Suprapubic skin (tissue), 4 donors: ENCODE data around the gene SPACA6. TPM values are rescaled to one million over a fixed set of nuclear protein-coding genes. Genes with fewer than 3 reads are reported as not detected.

Source experiments
- DNase-seq, 2 donors: peaks; one replicate each; pipeline ENCODE4 v3.0.0-alpha.2; 2019; ENCODE audit warnings: low spot score in 2 of 2
- H3K27ac ChIP-seq: fragments of 200-600 bp; sonication (generic); one replicate; pipeline ENCODE4 v1.5.1; 2019
- H3K27me3 ChIP-seq: fragments of 200-600 bp; sonication (generic); one replicate; pipeline ENCODE4 v1.5.1; 2019
- H3K36me3 ChIP-seq: fragments of 200-600 bp; sonication (generic); one replicate; pipeline ENCODE4 v1.5.1; 2019
- H3K4me1 ChIP-seq: fragments of 200-600 bp; sonication (generic); one replicate; pipeline ENCODE4 v1.5.1; 2019
- H3K4me3 ChIP-seq: fragments of 200-600 bp; sonication (generic); one replicate; pipeline ENCODE4 v1.5.1; 2019; ENCODE audit warnings: mild to moderate bottlenecking
- H3K9me3 ChIP-seq: fragments of 200-600 bp; sonication (generic); one replicate; pipeline ENCODE4 v1.5.1; 2019
- EP300 ChIP-seq: sonication (generic); formaldehyde crosslinking; IDR thresholded peaks from one replicate; pipeline ENCODE4 v1.6.1; 2017; ENCODE audit warnings: antibody characterized with exemption
- POLR2A ChIP-seq, 2 donors: fragments of 450-650 bp; IDR thresholded peaks; one replicate each; pipeline ENCODE4 v1.6.1; 2017; ENCODE audit warnings: antibody characterized with exemption in 2 of 2, mild to moderate bottlenecking in 2 of 2, moderate library complexity in 2 of 2
- POLR2AphosphoS5 ChIP-seq, 3 donors: sonication (generic); formaldehyde crosslinking; IDR thresholded peaks; one replicate each; pipeline ENCODE4 v1.6.1; 2017; ENCODE audit warnings: antibody characterized with exemption in 3 of 3
- WGBS: methylation state at CpG from one replicate; pipeline ENCODE4 v1.1.5; 2018; 5-methylcytosine and 5-hydroxymethylcytosine counted together
- total RNA-seq, 4 donors: library from RNA; depleted of rRNA; stranded (reverse); fragments of >200 nt; gene quantifications; one replicate each; pipeline ENCODE4 v1.1.0, GENCODE V29; 2016
- TF ChIP-seq, protein P1 (sequence below), 2 donors: fragments of 200-600 bp in 1 of 2; fragments of 450-650 bp in 1 of 2; sonication (generic) in 1 of 2; IDR thresholded peaks; one replicate each; pipeline ENCODE4 v1.5.1; 2016 to 2019; ENCODE audit warnings: antibody characterized with exemption in 2 of 2, mild to moderate bottlenecking in 1 of 2, moderate library complexity in 1 of 2

Gene SPACA6
- total RNA-seq, 4 donors from 2014 or later: 3.1 to 23.2 (median 7.8) TPM

DNA sequence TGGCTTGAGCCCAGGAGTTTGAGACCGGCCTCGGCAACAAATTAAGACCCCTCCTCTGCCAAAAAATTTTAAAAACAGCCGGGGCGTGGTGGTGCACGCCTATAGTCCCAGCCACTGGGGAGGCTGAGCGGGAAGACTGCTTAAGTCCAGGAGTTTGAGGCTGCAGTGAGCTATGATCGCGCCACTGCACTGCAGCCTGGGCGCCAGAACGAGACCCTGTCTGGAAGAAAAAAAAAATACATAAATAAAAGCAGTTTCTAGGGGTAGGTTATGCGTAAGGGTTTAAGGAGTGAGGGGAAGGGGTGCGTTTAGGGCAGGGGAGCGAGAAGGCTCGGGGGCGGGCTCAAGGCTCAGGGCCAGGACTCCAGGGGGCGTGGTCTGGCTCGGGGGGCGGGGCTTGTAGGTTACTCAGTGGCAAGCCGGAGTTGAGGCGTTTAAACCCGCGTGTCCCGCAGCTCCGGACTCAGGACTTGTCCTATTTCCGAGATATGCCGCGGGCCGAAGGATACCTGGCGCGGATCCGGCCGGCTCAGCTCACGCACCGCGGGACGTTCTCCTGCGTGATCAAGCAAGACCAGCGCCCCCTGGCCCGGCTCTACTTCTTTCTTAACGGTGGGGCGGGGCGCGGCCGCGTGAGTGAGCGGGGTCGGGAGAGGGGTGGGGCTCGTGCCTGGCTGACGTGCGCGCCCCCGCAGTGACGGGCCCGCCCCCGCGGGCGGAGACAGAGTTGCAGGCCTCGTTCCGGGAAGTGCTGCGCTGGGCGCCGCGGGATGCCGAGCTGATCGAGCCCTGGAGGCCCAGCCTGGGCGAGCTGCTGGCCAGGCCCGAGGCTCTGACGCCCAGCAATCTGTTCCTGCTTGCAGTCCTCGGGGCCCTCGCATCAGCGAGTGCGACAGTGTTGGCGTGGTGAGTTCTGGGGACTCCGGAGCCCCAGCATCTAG lies 10.7 kb downstream of the SPACA6 start:
- no peaks in the 10 kb centered on the region for H3K9me3 ChIP-seq
- no peaks in the 10 kb centered on the region for H3K27me3 ChIP-seq
- H3K36me3 ChIP-seq: peaks cover 15% of the 10 kb centered on the region
- peaks cover 42% of the 10 kb centered on the region for H3K4me1 ChIP-seq
- under 1% methylated on average over 40 of the region's 74 CpGs for WGBS
- H3K27ac ChIP-seq: peak overlapping the region; percentile 86
- DNase-seq: peak; percentile 99
- TF ChIP-seq, protein P1, sequence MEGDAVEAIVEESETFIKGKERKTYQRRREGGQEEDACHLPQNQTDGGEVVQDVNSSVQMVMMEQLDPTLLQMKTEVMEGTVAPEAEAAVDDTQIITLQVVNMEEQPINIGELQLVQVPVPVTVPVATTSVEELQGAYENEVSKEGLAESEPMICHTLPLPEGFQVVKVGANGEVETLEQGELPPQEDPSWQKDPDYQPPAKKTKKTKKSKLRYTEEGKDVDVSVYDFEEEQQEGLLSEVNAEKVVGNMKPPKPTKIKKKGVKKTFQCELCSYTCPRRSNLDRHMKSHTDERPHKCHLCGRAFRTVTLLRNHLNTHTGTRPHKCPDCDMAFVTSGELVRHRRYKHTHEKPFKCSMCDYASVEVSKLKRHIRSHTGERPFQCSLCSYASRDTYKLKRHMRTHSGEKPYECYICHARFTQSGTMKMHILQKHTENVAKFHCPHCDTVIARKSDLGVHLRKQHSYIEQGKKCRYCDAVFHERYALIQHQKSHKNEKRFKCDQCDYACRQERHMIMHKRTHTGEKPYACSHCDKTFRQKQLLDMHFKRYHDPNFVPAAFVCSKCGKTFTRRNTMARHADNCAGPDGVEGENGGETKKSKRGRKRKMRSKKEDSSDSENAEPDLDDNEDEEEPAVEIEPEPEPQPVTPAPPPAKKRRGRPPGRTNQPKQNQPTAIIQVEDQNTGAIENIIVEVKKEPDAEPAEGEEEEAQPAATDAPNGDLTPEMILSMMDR (IDR thresholded peaks at IDR 0.05): peak in 1 of 2 donors; percentile 44
- TF ChIP-seq POLR2A (IDR thresholded peaks at IDR 0.05) (peak in 1 of 2 donors; percentile 76), POLR2AphosphoS5 (IDR thresholded peaks at IDR 0.05) (peak; percentile 71 to 90 (median 74)), EP300 (no peak)
- peak overlapping the region; percentile 66 for H3K4me3 ChIP-seq

GRCh38 chr19:51704626-51705025 lies 11.5 kb downstream of the SPACA6 start:
- WGBS: 43% methylated on average over 3 of the region's 4 CpGs
- H3K4me3 ChIP-seq: peak overlapping the region; percentile 66
- peak in 1 of 2 donors; percentile 78 for DNase-seq
- H3K27ac ChIP-seq: peak overlapping the region; percentile 86
- TF ChIP-seq, protein P1 (IDR thresholded peaks at IDR 0.05): no peak
- no peak for TF ChIP-seq POLR2A (IDR thresholded peaks at IDR 0.05)
- TF ChIP-seq POLR2AphosphoS5 (IDR thresholded peaks at IDR 0.05): no peak
- TF ChIP-seq EP300: no peak
- no peaks in the 10 kb centered on the region for H3K27me3 ChIP-seq
- no peaks in the 10 kb centered on the region for H3K9me3 ChIP-seq
- H3K36me3 ChIP-seq: peaks cover 10% of the 10 kb centered on the region
- peaks cover 42% of the 10 kb centered on the region for H3K4me1 ChIP-seq

GRCh38 chr19:51706296-51706695 lies 13.2 kb downstream of the SPACA6 start:
- Histone ChIP-seq H3K36me3 (peaks cover 10% of the 10 kb centered on the region), H3K27me3 (no peaks in the 10 kb centered on the region), H3K9me3 (no peaks in the 10 kb centered on the region), H3K4me3 (no peak overlapping the region), H3K4me1 (peaks cover 42% of the 10 kb centered on the region), H3K27ac (no peak overlapping the region)
- DNase-seq: no peak
- WGBS: 91% methylated on average over 4 of the region's 4 CpGs
- TF ChIP-seq POLR2A (IDR thresholded peaks at IDR 0.05) (no peak), POLR2AphosphoS5 (IDR thresholded peaks at IDR 0.05) (no peak), EP300 (no peak)
- TF ChIP-seq, protein P1 (IDR thresholded peaks at IDR 0.05): no peak

DNA sequence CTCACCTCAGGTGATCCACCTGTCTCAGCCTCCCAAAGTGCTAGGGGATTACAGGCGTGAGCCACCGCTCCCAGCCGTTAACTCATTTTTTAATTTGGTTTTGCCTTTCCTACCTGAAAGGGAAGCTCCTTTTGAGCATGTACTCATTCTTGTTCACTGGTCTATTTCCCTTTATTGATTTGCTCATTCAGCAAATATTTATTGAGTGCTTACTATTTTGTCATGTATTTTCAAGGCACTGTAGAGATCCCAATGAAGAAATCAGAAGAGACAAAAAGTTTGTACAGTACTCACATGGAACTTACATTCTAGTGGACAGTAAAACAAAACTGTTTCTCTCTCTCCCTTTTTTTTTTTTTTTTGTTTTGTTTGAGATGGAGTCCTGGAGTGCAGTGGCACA lies 13.8 kb downstream of the SPACA6 start:
- Histone ChIP-seq H3K27me3 (no peaks in the 10 kb centered on the region), H3K27ac (no peak overlapping the region), H3K9me3 (no peaks in the 10 kb centered on the region), H3K4me1 (peaks cover 36% of the 10 kb centered on the region), H3K36me3 (peaks cover 10% of the 10 kb centered on the region), H3K4me3 (no peak overlapping the region)
- DNase-seq: no peak
- TF ChIP-seq EP300: no peak
- TF ChIP-seq, protein P1 (IDR thresholded peaks at IDR 0.05): no peak
- TF ChIP-seq POLR2A (IDR thresholded peaks at IDR 0.05): no peak
- TF ChIP-seq POLR2AphosphoS5 (IDR thresholded peaks at IDR 0.05): no peak
- 92% methylated on average over 3 of the region's 3 CpGs for WGBS

DNA sequence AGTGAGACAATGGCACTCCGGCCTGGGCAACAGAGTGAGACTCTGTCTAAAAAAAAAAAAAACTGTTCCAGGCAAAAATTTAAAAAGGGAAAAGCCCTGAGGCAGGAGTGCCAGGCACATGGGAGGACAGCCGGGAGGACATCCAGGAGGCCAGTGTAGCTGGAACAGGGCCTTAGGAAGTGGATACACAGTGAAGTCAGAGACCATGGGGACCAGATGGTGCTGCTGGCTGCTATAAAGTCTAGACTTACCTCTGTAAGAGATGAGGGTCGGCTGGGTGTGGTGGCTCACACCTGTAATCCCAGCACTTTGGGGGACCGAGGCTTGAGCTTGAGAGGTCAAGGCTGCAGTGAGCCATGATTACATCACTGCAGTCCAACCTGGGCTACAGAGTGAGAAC lies 15.7 kb downstream of the SPACA6 start:
- no peak for DNase-seq
- no peak overlapping the region for H3K4me3 ChIP-seq
- 82% methylated on average over 4 of the region's 4 CpGs for WGBS
- TF ChIP-seq, protein P1 (IDR thresholded peaks at IDR 0.05): no peak
- no peak for TF ChIP-seq EP300
- TF ChIP-seq POLR2AphosphoS5 (IDR thresholded peaks at IDR 0.05): no peak
- TF ChIP-seq POLR2A (IDR thresholded peaks at IDR 0.05): no peak
- no peaks in the 10 kb centered on the region for H3K27me3 ChIP-seq
- peaks cover 10% of the 10 kb centered on the region for H3K36me3 ChIP-seq
- H3K9me3 ChIP-seq: no peaks in the 10 kb centered on the region
- H3K27ac ChIP-seq: no peak overlapping the region
- peaks cover 17% of the 10 kb centered on the region for H3K4me1 ChIP-seq
